ENCODE data around the gene PDE11A. TPM values are rescaled to one million over a fixed set of nuclear protein-coding genes. Genes with fewer than 3 reads are reported as not detected.
"Not testable (repeated sequence)": the region's sequence is repeated elsewhere in the genome, so short reads cannot be mapped to it uniquely, and the experiment has no call there.

The PDE11A gene
- total and polyA plus RNA-seq, 4 donors = 0.11 to 1.3 (median 0.25) TPM; not detected in 1

- no peak for ATAC-seq (ENCODE audit: insufficient read depth, low FRiP score)
- no peaks in the 10 kb centered on the region for H3K27me3 ChIP-seq (ENCODE audit: control insufficient read depth in 3 of 3, insufficient read depth in 3 of 3, low read length in 2 of 3)
- no peak overlapping the region for H3K4me3 ChIP-seq
- H3K27ac ChIP-seq (ENCODE audit: low read depth in 1 of 2, low read length in 1 of 2) = no peak overlapping the region
- no peaks in the 10 kb centered on the region for H3K4me1 ChIP-seq (ENCODE audit: control insufficient read depth in 5 of 5, insufficient read depth in 5 of 5, low read length in 5 of 5)
- no peak for DNase-seq
- TF ChIP-seq CTCF (IDR thresholded peaks at IDR 0.05; ENCODE audit: control extremely low read depth, extremely low read depth) = no peak
- H3K36me3 ChIP-seq (ENCODE audit: control insufficient read depth in 4 of 4, insufficient read depth in 4 of 4, low read length in 4 of 4) = no peaks in the 10 kb centered on the region
- H3K9ac ChIP-seq (ENCODE audit: insufficient read depth in 1 of 2, low read length in 2 of 2) = no peak overlapping the region
- H3K9me3 ChIP-seq (ENCODE audit: control insufficient read depth in 4 of 4, insufficient read depth in 3 of 4, low read length in 3 of 4) = peaks cover 0 to 2% (median 0%) of the 10 kb centered on the region in 4 donors
- 66 to 72% methylated on average over 3 of the region's 3 CpGs for WGBS, 2 donors
Observed at GRCh38 chr2:177842243-177842642, 230.3 kb downstream of the PDE11A start.

- not testable (repeated sequence) for H3K4me3 ChIP-seq; H3K36me3 ChIP-seq (ENCODE audit: control insufficient read depth in 4 of 4, insufficient read depth in 4 of 4, low read length in 4 of 4); ATAC-seq (ENCODE audit: insufficient read depth, low FRiP score); H3K4me1 ChIP-seq (ENCODE audit: control insufficient read depth in 5 of 5, insufficient read depth in 5 of 5, low read length in 5 of 5); H3K9ac ChIP-seq (ENCODE audit: insufficient read depth in 1 of 2, low read length in 2 of 2); H3K27me3 ChIP-seq (ENCODE audit: control insufficient read depth in 3 of 3, insufficient read depth in 3 of 3, low read length in 2 of 3); DNase-seq; H3K27ac ChIP-seq (ENCODE audit: low read depth in 1 of 2, low read length in 1 of 2)
- H3K9me3 ChIP-seq (ENCODE audit: control insufficient read depth in 4 of 4, insufficient read depth in 3 of 4, low read length in 3 of 4) = peaks cover 0 to 24% (median 4%) of the 10 kb centered on the region in 4 donors
- WGBS, 2 donors = 95 to 97% methylated on average over 22 to 27 of the region's 27 CpGs
Observed at GRCh38 chr2:177835418-177836204, 237.0 kb downstream of the PDE11A start.

GRCh38 chr2:177832611-177833433 lies 239.8 kb downstream of the PDE11A start:
- Histone ChIP-seq H3K27ac (ENCODE audit: low read depth in 1 of 2, low read length in 1 of 2) (no peak overlapping the region), H3K9ac (ENCODE audit: insufficient read depth in 1 of 2, low read length in 2 of 2) (no peak overlapping the region), H3K9me3 (ENCODE audit: control insufficient read depth in 4 of 4, insufficient read depth in 3 of 4, low read length in 3 of 4) (peaks cover 0 to 23% (median 4%) of the 10 kb centered on the region in 4 donors), H3K27me3 (ENCODE audit: control insufficient read depth in 3 of 3, insufficient read depth in 3 of 3, low read length in 2 of 3) (no peaks in the 10 kb centered on the region), H3K4me1 (ENCODE audit: control insufficient read depth in 5 of 5, insufficient read depth in 5 of 5, low read length in 5 of 5) (no peaks in the 10 kb centered on the region), H3K36me3 (ENCODE audit: control insufficient read depth in 4 of 4, insufficient read depth in 4 of 4, low read length in 4 of 4) (no peaks in the 10 kb centered on the region), H3K4me3 (no peak overlapping the region)
- peak; percentile 18 to 66 (median 27) for DNase-seq
- WGBS, 2 donors = 71 to 88% methylated on average over 6 of the region's 6 CpGs
- TF ChIP-seq CTCF (IDR thresholded peaks at IDR 0.05; ENCODE audit: control extremely low read depth, extremely low read depth) = no peak
- ATAC-seq (ENCODE audit: insufficient read depth, low FRiP score) = no peak

GRCh38 chr2:177830881-177831386 lies 241.6 kb downstream of the PDE11A start:
- Histone ChIP-seq H3K9ac (ENCODE audit: insufficient read depth in 1 of 2, low read length in 2 of 2) (no peak overlapping the region), H3K27ac (ENCODE audit: low read depth in 1 of 2, low read length in 1 of 2) (no peak overlapping the region), H3K4me3 (no peak overlapping the region), H3K36me3 (ENCODE audit: control insufficient read depth in 4 of 4, insufficient read depth in 4 of 4, low read length in 4 of 4) (no peaks in the 10 kb centered on the region), H3K9me3 (ENCODE audit: control insufficient read depth in 4 of 4, insufficient read depth in 3 of 4, low read length in 3 of 4) (peaks cover 0 to 19% (median 4%) of the 10 kb centered on the region in 4 donors), H3K27me3 (ENCODE audit: control insufficient read depth in 3 of 3, insufficient read depth in 3 of 3, low read length in 2 of 3) (no peaks in the 10 kb centered on the region), H3K4me1 (ENCODE audit: control insufficient read depth in 5 of 5, insufficient read depth in 5 of 5, low read length in 5 of 5) (no peaks in the 10 kb centered on the region)
- peak in 1 of 3 donors; percentile 7 for DNase-seq
- ATAC-seq (ENCODE audit: insufficient read depth, low FRiP score) = no peak
- no peak for TF ChIP-seq CTCF (IDR thresholded peaks at IDR 0.05; ENCODE audit: control extremely low read depth, extremely low read depth)
- WGBS, 2 donors = 86 to 87% methylated on average over 1 of the region's 1 CpG

All from lung (tissue), 12 donors.